ENCODE data around the gene SHISA7. TPM values are rescaled to one million over a fixed set of nuclear protein-coding genes. Genes with fewer than 3 reads are reported as not detected.

The SHISA7 gene
- total RNA-seq, 1 donor from 2014 or later = not detected

- intact Hi-C loops (cut with DNase I) = loop anchor here (2.0 kb wide), 1 partner anchor 39 kb away; no protein-coding TSS in a partner anchor
- DNase-seq (ENCODE audit: missing footprints) (peak; percentile 49), ATAC-seq (no peak)
Observed at GRCh38 chr19:55465460-55466240, 22.6 kb upstream of the SHISA7 start.

GRCh38 chr19:55464662-55465054, 21.6 kb upstream of the SHISA7 start, which contains the start of gene C19orf85:
Gene C19orf85 (minus strand): TSS chr19:55464751. CDS start chr19:55464554, 197 bp downstream.
- intact Hi-C loops (cut with DNase I) = loop anchor here (5.0 kb wide), 1 partner anchor 168 kb away; no protein-coding TSS in a partner anchor

GRCh38 chr19:55464039-55464661, 21.1 kb upstream of the SHISA7 start:
- intact Hi-C loops (cut with DNase I) = loop anchor here (5.0 kb wide), 1 partner anchor 168 kb away; no protein-coding TSS in a partner anchor
- ATAC-seq (no peak), DNase-seq (ENCODE audit: missing footprints) (no peak)

More at GRCh38 chr19:55464662-55465054, 21.6 kb upstream of the SHISA7 start, which contains the start of gene C19orf85:
- ATAC-seq = no peak
- no peak for DNase-seq (ENCODE audit: missing footprints)

GRCh38 chr19:55463583-55464031, 20.5 kb upstream of the SHISA7 start:
- no peak for ATAC-seq
- intact Hi-C loops (cut with DNase I) = loop anchor here (5.0 kb wide), 1 partner anchor 169 kb away; no protein-coding TSS in a partner anchor
- no peak for DNase-seq (ENCODE audit: missing footprints)

- ATAC-seq (no peak), DNase-seq (ENCODE audit: missing footprints) (peak; percentile 57)
- intact Hi-C loops (cut with DNase I) = loop anchor here (5.0 kb wide), 1 partner anchor 170 kb away; no protein-coding TSS in a partner anchor
Observed at GRCh38 chr19:55462722-55463121, 19.6 kb upstream of the SHISA7 start.

- DNase-seq (ENCODE audit: missing footprints) (peak; percentile 31), ATAC-seq (no peak)
- intact Hi-C loops (cut with DNase I) = loop anchor here (1.0 to 5.0 kb wide), 2 partner anchors 77 to 170 kb away; partner anchors contain the start of gene RPL28
Observed at GRCh38 chr19:55461974-55462626, 19.0 kb upstream of the SHISA7 start.

- intact Hi-C loops (cut with DNase I) = loop anchor here (1.0 to 5.0 kb wide), 2 partner anchors 76 to 171 kb away; partner anchors contain the start of gene RPL28
- ATAC-seq = peak; percentile 94
- DNase-seq (ENCODE audit: missing footprints) = peak; percentile 100
Observed at GRCh38 chr19:55461259-55461973, 18.3 kb upstream of the SHISA7 start, which contains the start of gene ISOC2. Gene ISOC2 (minus strand): TSS chr19:55461642. CDS start chr19:55456486, 5,156 bp downstream.

GRCh38 chr19:55460670-55461258, 17.7 kb upstream of the SHISA7 start:
- ATAC-seq (peak; percentile 75), DNase-seq (ENCODE audit: missing footprints) (peak; percentile 82)
- intact Hi-C loops (cut with DNase I) = loop anchor here (1.0 to 5.0 kb wide), 2 partner anchors 75 to 172 kb away; partner anchors contain the start of gene RPL28

GRCh38 chr19:55459950-55460657, 17.0 kb upstream of the SHISA7 start:
- no peak for ATAC-seq
- intact Hi-C loops (cut with DNase I) = loop anchor here (5.0 kb wide), 1 partner anchor 172 kb away; no protein-coding TSS in a partner anchor

GRCh38 chr19:55459551-55459949, 16.4 kb upstream of the SHISA7 start:
- DNase-seq (ENCODE audit: missing footprints) (no peak), ATAC-seq (no peak)
- intact Hi-C loops (cut with DNase I) = no loop called here

More at GRCh38 chr19:55459950-55460657, 17.0 kb upstream of the SHISA7 start:
- no peak for DNase-seq (ENCODE audit: missing footprints)

GRCh38 chr19:55457683-55458457, 14.8 kb upstream of the SHISA7 start:
- ATAC-seq (no peak), DNase-seq (ENCODE audit: missing footprints) (no peak)
- intact Hi-C loops (cut with DNase I) = no loop called here

GRCh38 chr19:55456347-55456746, 13.2 kb upstream of the SHISA7 start:
- ATAC-seq (no peak), DNase-seq (ENCODE audit: missing footprints) (no peak)
- intact Hi-C loops (cut with DNase I) = no loop called here

GRCh38 chr19:55455576-55456235, 12.6 kb upstream of the SHISA7 start:
- intact Hi-C loops (cut with DNase I) = no loop called here
- DNase-seq (ENCODE audit: missing footprints) (no peak), ATAC-seq (no peak)

GRCh38 chr19:55454787-55455243, 11.7 kb upstream of the SHISA7 start:
- DNase-seq (ENCODE audit: missing footprints) (no peak), ATAC-seq (no peak)

GRCh38 chr19:55453511-55454260, 10.6 kb upstream of the SHISA7 start:
- DNase-seq (ENCODE audit: missing footprints) (no peak), ATAC-seq (no peak)
- intact Hi-C loops (cut with DNase I) = no loop called here

More at GRCh38 chr19:55454787-55455243, 11.7 kb upstream of the SHISA7 start:
- intact Hi-C loops (cut with DNase I) = no loop called here
